Liver (tissue), 9 donors: Measurements from ENCODE around the gene GAMT. TPM values are rescaled to one million over a fixed set of nuclear protein-coding genes. Genes with fewer than 3 reads are reported as not detected.

Source experiments
- DNase-seq: peaks from one replicate; pipeline ENCODE4 v3.0.0-alpha.2; 2017; ENCODE audit warnings: low spot score
- H3K27ac ChIP-seq, 2 donors: one replicate each; pipeline ENCODE4 v1.7.0; 2013; ENCODE audit warnings: inconsistent platforms in 2 of 2, low read length in 2 of 2, control low read depth in 1 of 2, low read depth in 1 of 2, mild to moderate bottlenecking in 1 of 2
- H3K27me3 ChIP-seq, 4 donors: one replicate each; pipeline versions ENCODE4 v1.6.1 to v1.7.0; 2013; ENCODE audit warnings: low read length in 3 of 4, inconsistent platforms in 1 of 4, mild to moderate bottlenecking in 1 of 4, moderate library complexity in 1 of 4; ENCODE audit not compliant: control insufficient read depth in 4 of 4, insufficient read depth in 4 of 4
- H3K36me3 ChIP-seq, 4 donors: one replicate each; pipeline versions ENCODE4 v1.6.1 to v1.7.0; 2013; ENCODE audit warnings: low read length in 3 of 4, mild to moderate bottlenecking in 3 of 4, low read depth in 1 of 4, moderate library complexity in 1 of 4; ENCODE audit not compliant: control insufficient read depth in 4 of 4, insufficient read depth in 3 of 4
- H3K4me1 ChIP-seq, 4 donors: one replicate each; pipeline versions ENCODE4 v1.6.1 to v1.7.0; 2013; ENCODE audit warnings: low read length in 3 of 4, mild to moderate bottlenecking in 3 of 4, moderate library complexity in 1 of 4; ENCODE audit not compliant: control insufficient read depth in 4 of 4, insufficient read depth in 4 of 4
- H3K4me3 ChIP-seq, 3 donors: one replicate each; pipeline versions ENCODE4 v1.6.1 to v1.7.0; 2013; ENCODE audit warnings: low read length in 3 of 3, control low read depth in 1 of 3, low read depth in 1 of 3, mild to moderate bottlenecking in 1 of 3
- H3K9ac ChIP-seq, 2 donors: one replicate each; pipeline ENCODE4 v1.7.0; 2013; ENCODE audit warnings: low read length in 2 of 2, mild to moderate bottlenecking in 2 of 2, moderate library complexity in 2 of 2, control low read depth in 1 of 2, low read depth in 1 of 2
- H3K9me3 ChIP-seq, 4 donors: one replicate each; pipeline versions ENCODE4 v1.6.1 to v1.7.0; 2013; ENCODE audit warnings: low read length in 3 of 4; ENCODE audit not compliant: control insufficient read depth in 4 of 4
- ATF3 ChIP-seq: IDR thresholded peaks from 2 replicates; pipeline ENCODE4 v1.6.1; 2016; ENCODE audit warnings: antibody characterized with exemption
- EGR1 ChIP-seq, 2 donors: IDR thresholded peaks; 2 replicates each; pipeline ENCODE4 v1.6.1; 2016 to 2018; ENCODE audit warnings: antibody characterized with exemption in 2 of 2, low read depth in 2 of 2
- FOXA1 ChIP-seq: IDR thresholded peaks from 2 replicates; pipeline ENCODE4 v1.6.1; 2016; ENCODE audit warnings: antibody characterized with exemption
- HNF4A ChIP-seq, 2 donors: conservative IDR thresholded peaks; 2 replicates each; pipeline ENCODE4 v1.6.1; 2016; ENCODE audit warnings: antibody characterized with exemption in 2 of 2, mild to moderate bottlenecking in 2 of 2
- HNF4G ChIP-seq: IDR thresholded peaks from 2 replicates; pipeline ENCODE4 v1.6.1; 2016; ENCODE audit warnings: antibody characterized with exemption
- JUND ChIP-seq, 2 donors: IDR thresholded peaks; 2 replicates each; pipeline ENCODE4 v1.6.1; 2016; ENCODE audit warnings: antibody characterized with exemption in 2 of 2
- NR2F2 ChIP-seq: IDR thresholded peaks from 2 replicates; pipeline ENCODE4 v1.6.1; 2016; ENCODE audit warnings: antibody characterized with exemption
- RXRA ChIP-seq, 2 donors: IDR thresholded peaks; 2 replicates each; pipeline ENCODE4 v1.6.1; 2017 to 2018; ENCODE audit warnings: antibody characterized with exemption in 2 of 2, mild to moderate bottlenecking in 1 of 2
- SP1 ChIP-seq: IDR thresholded peaks from 2 replicates; pipeline ENCODE4 v1.6.1; 2018; ENCODE audit warnings: antibody characterized with exemption, mild to moderate bottlenecking
- TAF1 ChIP-seq: conservative IDR thresholded peaks from 2 replicates; pipeline ENCODE4 v1.6.1; 2016; ENCODE audit warnings: antibody characterized with exemption, mild to moderate bottlenecking
- YY1 ChIP-seq: IDR thresholded peaks from 2 replicates; pipeline ENCODE4 v1.6.1; 2016; ENCODE audit warnings: antibody characterized with exemption, mild to moderate bottlenecking
- WGBS: extraction: QIAGEN DNeasy Blood & Tissue Kit; methylation state at CpG from one replicate; pipeline ENCODE4 v1.1.7; 2013; 5-methylcytosine and 5-hydroxymethylcytosine counted together
- polyA plus RNA-seq, 2 donors: library from polyadenylated mRNA; stranded (reverse) in 1 of 2; unstranded in 1 of 2; fragments of 200-250 nt in 1 of 2; fragments of >200 nt in 1 of 2; fragmentation: Nextera tagmentation in 1 of 2; extraction: Ambion mirVana in 1 of 2; gene quantifications; one replicate each; pipeline versions ENCODE4 v1.2.1 to v1.2.3, GENCODE V29; 2013 to 2015
- total RNA-seq, 2 donors: library from RNA; depleted of rRNA; stranded (reverse); fragments of >200 nt; gene quantifications; one replicate each; pipeline ENCODE4 v1.2.3, GENCODE V29; 2014
- TF ChIP-seq, protein P1 (sequence below): fragments of 150-350 bp; IDR thresholded peaks from 2 replicates; pipeline ENCODE4 v1.5.1; 2017; ENCODE audit warnings: improper control_type of control experiment, low read depth, low read length; ENCODE audit not compliant: missing input control
- TF ChIP-seq, protein P2 (sequence below): IDR thresholded peaks from 2 replicates; pipeline ENCODE4 v1.6.1; 2016; ENCODE audit warnings: antibody characterized with exemption
- TF ChIP-seq, protein P3 (sequence below): IDR thresholded peaks from 2 replicates; pipeline ENCODE4 v1.6.1; 2016; ENCODE audit warnings: antibody characterized with exemption
- TF ChIP-seq, protein P4 (sequence below): IDR thresholded peaks from 2 replicates; pipeline ENCODE4 v1.6.1; 2016; ENCODE audit warnings: antibody characterized with exemption, mild to moderate bottlenecking
- donor health status: healthy.
- donor health status: healthy.
- donor health status: healthy.
- donor health status: healthy.
- donor health status: healthy.

Gene GAMT
- total and polyA plus RNA-seq, 4 donors = 76.2 to 394 (median 274) TPM

DNA sequence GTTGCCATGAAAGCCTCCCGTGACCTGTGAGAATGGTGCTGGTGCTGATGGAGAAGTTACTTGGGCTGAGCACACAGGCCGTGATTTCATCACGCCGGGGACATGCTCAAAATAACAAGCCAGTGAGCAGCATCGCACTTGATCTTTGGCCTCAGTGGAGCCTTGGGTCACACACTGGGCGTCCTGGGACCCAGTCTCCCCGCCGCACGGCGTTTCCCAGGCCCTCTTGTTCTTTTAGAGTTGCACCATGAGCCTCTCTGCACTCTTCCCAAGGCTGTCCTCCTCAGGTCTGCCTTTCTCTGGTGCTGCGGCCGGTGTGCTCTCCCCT, 27.1 kb downstream of the GAMT start:
- no peak overlapping the region for H3K4me3 ChIP-seq
- DNase-seq = no peak
- H3K27me3 ChIP-seq = no peaks in the 10 kb centered on the region
- no peaks in the 10 kb centered on the region for H3K9me3 ChIP-seq
- peak overlapping the region; percentile 78 to 96 for H3K27ac ChIP-seq
- H3K36me3 ChIP-seq = peaks cover 5 to 31% (median 10%) of the 10 kb centered on the region in 4 donors
- WGBS = 46% methylated on average over 12 of the region's 12 CpGs
- TF ChIP-seq HNF4G = no peak
- TF ChIP-seq ATF3 = peak; percentile 59
- TF ChIP-seq, protein P1, sequence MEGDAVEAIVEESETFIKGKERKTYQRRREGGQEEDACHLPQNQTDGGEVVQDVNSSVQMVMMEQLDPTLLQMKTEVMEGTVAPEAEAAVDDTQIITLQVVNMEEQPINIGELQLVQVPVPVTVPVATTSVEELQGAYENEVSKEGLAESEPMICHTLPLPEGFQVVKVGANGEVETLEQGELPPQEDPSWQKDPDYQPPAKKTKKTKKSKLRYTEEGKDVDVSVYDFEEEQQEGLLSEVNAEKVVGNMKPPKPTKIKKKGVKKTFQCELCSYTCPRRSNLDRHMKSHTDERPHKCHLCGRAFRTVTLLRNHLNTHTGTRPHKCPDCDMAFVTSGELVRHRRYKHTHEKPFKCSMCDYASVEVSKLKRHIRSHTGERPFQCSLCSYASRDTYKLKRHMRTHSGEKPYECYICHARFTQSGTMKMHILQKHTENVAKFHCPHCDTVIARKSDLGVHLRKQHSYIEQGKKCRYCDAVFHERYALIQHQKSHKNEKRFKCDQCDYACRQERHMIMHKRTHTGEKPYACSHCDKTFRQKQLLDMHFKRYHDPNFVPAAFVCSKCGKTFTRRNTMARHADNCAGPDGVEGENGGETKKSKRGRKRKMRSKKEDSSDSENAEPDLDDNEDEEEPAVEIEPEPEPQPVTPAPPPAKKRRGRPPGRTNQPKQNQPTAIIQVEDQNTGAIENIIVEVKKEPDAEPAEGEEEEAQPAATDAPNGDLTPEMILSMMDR = no peak
- TF ChIP-seq YY1 = no peak
- peak in 1 of 2 donors; percentile 36 for TF ChIP-seq HNF4A (conservative IDR thresholded peaks at IDR 0.05)
- TF ChIP-seq, protein P2, sequence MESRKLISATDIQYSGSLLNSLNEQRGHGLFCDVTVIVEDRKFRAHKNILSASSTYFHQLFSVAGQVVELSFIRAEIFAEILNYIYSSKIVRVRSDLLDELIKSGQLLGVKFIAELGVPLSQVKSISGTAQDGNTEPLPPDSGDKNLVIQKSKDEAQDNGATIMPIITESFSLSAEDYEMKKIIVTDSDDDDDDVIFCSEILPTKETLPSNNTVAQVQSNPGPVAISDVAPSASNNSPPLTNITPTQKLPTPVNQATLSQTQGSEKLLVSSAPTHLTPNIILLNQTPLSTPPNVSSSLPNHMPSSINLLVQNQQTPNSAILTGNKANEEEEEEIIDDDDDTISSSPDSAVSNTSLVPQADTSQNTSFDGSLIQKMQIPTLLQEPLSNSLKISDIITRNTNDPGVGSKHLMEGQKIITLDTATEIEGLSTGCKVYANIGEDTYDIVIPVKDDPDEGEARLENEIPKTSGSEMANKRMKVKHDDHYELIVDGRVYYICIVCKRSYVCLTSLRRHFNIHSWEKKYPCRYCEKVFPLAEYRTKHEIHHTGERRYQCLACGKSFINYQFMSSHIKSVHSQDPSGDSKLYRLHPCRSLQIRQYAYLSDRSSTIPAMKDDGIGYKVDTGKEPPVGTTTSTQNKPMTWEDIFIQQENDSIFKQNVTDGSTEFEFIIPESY = no peak
- TF ChIP-seq NR2F2 = peak; percentile 45
- peaks cover 8 to 25% (median 19%) of the 10 kb centered on the region in 4 donors for H3K4me1 ChIP-seq
- H3K9ac ChIP-seq = peak overlapping the region in 1 of 2 donors; percentile 19

GRCh38 chr19:1373534-1374249, 27.6 kb downstream of the GAMT start:
- Histone ChIP-seq H3K9me3 (no peaks in the 10 kb centered on the region), H3K36me3 (peaks cover 5 to 34% (median 12%) of the 10 kb centered on the region in 4 donors)
- 39% methylated on average over 22 of the region's 22 CpGs for WGBS

More at GRCh38 chr19:1373534-1374249, 27.6 kb downstream of the GAMT start:
- Histone ChIP-seq H3K27ac (peak overlapping the region; percentile 78 to 96), H3K4me1 (peaks cover 8 to 25% (median 19%) of the 10 kb centered on the region in 4 donors), H3K4me3 (no peak overlapping the region), H3K9ac (peak overlapping the region; percentile 19 to 34), H3K27me3 (no peaks in the 10 kb centered on the region)
- no peak for DNase-seq
- peak; percentile 16 to 72 for TF ChIP-seq HNF4A (conservative IDR thresholded peaks at IDR 0.05)
- TF ChIP-seq HNF4G = no peak
- TF ChIP-seq EGR1 (IDR thresholded peaks at IDR 0.05; ENCODE audit: low read depth in 2 of 2) = peak; percentile 80 to 97
- TF ChIP-seq, protein P2 = peak; percentile 21
- TF ChIP-seq SP1 = peak; percentile 57
- TF ChIP-seq, protein P3, sequence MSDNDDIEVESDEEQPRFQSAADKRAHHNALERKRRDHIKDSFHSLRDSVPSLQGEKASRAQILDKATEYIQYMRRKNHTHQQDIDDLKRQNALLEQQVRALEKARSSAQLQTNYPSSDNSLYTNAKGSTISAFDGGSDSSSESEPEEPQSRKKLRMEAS = peak; percentile 72
- TF ChIP-seq, protein P1 = no peak
- peak; percentile 18 for TF ChIP-seq FOXA1
- peak in 1 of 2 donors; percentile 17 for TF ChIP-seq JUND (IDR thresholded peaks at IDR 0.05)
- no peak for TF ChIP-seq NR2F2
- TF ChIP-seq RXRA (IDR thresholded peaks at IDR 0.05) = peak in 1 of 2 donors; percentile 73
- TF ChIP-seq YY1 = peak; percentile 59
- no peak for TF ChIP-seq TAF1
- TF ChIP-seq, protein P4, sequence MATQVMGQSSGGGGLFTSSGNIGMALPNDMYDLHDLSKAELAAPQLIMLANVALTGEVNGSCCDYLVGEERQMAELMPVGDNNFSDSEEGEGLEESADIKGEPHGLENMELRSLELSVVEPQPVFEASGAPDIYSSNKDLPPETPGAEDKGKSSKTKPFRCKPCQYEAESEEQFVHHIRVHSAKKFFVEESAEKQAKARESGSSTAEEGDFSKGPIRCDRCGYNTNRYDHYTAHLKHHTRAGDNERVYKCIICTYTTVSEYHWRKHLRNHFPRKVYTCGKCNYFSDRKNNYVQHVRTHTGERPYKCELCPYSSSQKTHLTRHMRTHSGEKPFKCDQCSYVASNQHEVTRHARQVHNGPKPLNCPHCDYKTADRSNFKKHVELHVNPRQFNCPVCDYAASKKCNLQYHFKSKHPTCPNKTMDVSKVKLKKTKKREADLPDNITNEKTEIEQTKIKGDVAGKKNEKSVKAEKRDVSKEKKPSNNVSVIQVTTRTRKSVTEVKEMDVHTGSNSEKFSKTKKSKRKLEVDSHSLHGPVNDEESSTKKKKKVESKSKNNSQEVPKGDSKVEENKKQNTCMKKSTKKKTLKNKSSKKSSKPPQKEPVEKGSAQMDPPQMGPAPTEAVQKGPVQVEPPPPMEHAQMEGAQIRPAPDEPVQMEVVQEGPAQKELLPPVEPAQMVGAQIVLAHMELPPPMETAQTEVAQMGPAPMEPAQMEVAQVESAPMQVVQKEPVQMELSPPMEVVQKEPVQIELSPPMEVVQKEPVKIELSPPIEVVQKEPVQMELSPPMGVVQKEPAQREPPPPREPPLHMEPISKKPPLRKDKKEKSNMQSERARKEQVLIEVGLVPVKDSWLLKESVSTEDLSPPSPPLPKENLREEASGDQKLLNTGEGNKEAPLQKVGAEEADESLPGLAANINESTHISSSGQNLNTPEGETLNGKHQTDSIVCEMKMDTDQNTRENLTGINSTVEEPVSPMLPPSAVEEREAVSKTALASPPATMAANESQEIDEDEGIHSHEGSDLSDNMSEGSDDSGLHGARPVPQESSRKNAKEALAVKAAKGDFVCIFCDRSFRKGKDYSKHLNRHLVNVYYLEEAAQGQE = no peak
